ENCODE results near the gene TAF4. TPM values are rescaled to one million over a fixed set of nuclear protein-coding genes. Genes with fewer than 3 reads are reported as not detected.

The TAF4 gene
- total and polyA plus RNA-seq, 2 of the 13 experiments (the other 11 are each of a cell fraction or from before 2014, with no cell fraction given), result 5.9 to 12.0 TPM

DNA sequence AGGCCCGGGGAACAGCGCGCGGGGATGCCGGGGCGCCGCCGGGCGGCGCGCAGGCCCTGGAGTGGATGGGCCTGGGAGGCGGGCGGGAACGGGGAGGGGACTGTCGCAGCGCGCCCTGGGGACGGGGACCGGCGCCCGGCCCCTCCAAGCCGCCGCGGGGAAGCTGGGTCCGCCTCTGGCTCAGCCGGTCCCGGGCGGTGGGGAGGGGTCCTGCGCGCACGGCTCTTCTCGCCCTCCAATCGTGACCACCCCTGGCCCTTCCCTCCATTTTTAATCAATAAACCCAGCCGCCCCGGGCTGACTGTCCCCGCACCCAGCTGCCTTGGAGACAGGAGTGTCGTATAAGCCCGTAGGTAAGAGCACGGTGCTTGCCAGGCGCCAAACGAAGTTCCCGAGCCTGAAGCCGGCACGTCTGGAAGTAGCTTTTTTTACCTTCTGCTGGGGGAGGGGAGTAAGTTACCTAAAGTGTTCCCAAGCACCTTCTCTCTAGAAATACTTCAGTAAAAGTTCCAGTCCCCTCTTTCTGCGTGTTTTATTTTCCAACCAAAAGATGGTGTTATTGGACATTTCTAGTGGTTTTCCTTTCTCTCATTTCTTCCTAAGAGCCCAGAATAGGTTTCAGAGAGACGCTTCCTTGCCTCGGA, 780 bp upstream of the TAF4 start (continued):
- TF ChIP-seq ARID2 (CRISPR knock-in tag; IDR thresholded peaks at IDR 0.05; ENCODE audit: borderline replicate concordance) (no peak), SP5 (CRISPR knock-in tag; IDR thresholded peaks at IDR 0.05; ENCODE audit: borderline replicate concordance, low read depth) (no peak), ZNF784 (CRISPR knock-in tag; IDR thresholded peaks at IDR 0.05; ENCODE audit: borderline replicate concordance) (no peak; the same call in 1 of the 2 replicates), ZNF761 (CRISPR knock-in tag; conservative IDR thresholded peaks at IDR 0.05) (no peak; the same call in none of the 2 replicates), SMC3 (IDR thresholded peaks at IDR 0.05; ENCODE audit: low read length) (no peak), U2AF1 (optimal IDR thresholded peaks at IDR 0.05; ENCODE audit: low read depth, low read length) (no peak), RARG (CRISPR knock-in tag; IDR thresholded peaks at IDR 0.05; ENCODE audit: low read depth) (no peak), U2AF2 (IDR thresholded peaks at IDR 0.05; ENCODE audit: low read depth, low read length) (no peak), ZHX2 (IDR thresholded peaks at IDR 0.05; ENCODE audit: low read depth) (no peak), ZHX2 (CRISPR knock-in tag; IDR thresholded peaks at IDR 0.05; ENCODE audit: borderline replicate concordance) (no peak), ELF1 (CRISPR knock-in tag; IDR thresholded peaks at IDR 0.05) (no peak), ZNF841 (CRISPR knock-in tag; IDR thresholded peaks at IDR 0.05; ENCODE audit: borderline replicate concordance) (no peak), ZNF713 (CRISPR knock-in tag; IDR thresholded peaks at IDR 0.05) (no peak), AGO2 (optimal IDR thresholded peaks at IDR 0.05; ENCODE audit: low read depth, low read length) (peak; percentile 85), ONECUT2 (CRISPR knock-in tag; IDR thresholded peaks at IDR 0.05) (peak; percentile 85), ADNP (CRISPR knock-in tag; IDR thresholded peaks at IDR 0.05) (no peak), BRCA1 (CRISPR knock-in tag; IDR thresholded peaks at IDR 0.05) (0 out of 2 replicates have a peak, but pooled peaks have one; percentile 29)
- TF ChIP-seq, protein P1, sequence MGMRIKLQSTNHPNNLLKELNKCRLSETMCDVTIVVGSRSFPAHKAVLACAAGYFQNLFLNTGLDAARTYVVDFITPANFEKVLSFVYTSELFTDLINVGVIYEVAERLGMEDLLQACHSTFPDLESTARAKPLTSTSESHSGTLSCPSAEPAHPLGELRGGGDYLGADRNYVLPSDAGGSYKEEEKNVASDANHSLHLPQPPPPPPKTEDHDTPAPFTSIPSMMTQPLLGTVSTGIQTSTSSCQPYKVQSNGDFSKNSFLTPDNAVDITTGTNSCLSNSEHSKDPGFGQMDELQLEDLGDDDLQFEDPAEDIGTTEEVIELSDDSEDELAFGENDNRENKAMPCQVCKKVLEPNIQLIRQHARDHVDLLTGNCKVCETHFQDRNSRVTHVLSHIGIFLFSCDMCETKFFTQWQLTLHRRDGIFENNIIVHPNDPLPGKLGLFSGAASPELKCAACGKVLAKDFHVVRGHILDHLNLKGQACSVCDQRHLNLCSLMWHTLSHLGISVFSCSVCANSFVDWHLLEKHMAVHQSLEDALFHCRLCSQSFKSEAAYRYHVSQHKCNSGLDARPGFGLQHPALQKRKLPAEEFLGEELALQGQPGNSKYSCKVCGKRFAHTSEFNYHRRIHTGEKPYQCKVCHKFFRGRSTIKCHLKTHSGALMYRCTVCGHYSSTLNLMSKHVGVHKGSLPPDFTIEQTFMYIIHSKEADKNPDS (CRISPR knock-in tag; IDR thresholded peaks at IDR 0.05), result 0 out of 2 replicates have a peak, but pooled peaks have one; percentile 26
- TF ChIP-seq, protein P2, sequence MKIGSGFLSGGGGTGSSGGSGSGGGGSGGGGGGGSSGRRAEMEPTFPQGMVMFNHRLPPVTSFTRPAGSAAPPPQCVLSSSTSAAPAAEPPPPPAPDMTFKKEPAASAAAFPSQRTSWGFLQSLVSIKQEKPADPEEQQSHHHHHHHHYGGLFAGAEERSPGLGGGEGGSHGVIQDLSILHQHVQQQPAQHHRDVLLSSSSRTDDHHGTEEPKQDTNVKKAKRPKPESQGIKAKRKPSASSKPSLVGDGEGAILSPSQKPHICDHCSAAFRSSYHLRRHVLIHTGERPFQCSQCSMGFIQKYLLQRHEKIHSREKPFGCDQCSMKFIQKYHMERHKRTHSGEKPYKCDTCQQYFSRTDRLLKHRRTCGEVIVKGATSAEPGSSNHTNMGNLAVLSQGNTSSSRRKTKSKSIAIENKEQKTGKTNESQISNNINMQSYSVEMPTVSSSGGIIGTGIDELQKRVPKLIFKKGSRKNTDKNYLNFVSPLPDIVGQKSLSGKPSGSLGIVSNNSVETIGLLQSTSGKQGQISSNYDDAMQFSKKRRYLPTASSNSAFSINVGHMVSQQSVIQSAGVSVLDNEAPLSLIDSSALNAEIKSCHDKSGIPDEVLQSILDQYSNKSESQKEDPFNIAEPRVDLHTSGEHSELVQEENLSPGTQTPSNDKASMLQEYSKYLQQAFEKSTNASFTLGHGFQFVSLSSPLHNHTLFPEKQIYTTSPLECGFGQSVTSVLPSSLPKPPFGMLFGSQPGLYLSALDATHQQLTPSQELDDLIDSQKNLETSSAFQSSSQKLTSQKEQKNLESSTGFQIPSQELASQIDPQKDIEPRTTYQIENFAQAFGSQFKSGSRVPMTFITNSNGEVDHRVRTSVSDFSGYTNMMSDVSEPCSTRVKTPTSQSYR (CRISPR knock-in tag; IDR thresholded peaks at IDR 0.05; ENCODE audit: borderline replicate concordance), result no peak

All from HepG2 (cell line).